ENCODE data around the gene CRNN.

CRNN gene

DNA sequence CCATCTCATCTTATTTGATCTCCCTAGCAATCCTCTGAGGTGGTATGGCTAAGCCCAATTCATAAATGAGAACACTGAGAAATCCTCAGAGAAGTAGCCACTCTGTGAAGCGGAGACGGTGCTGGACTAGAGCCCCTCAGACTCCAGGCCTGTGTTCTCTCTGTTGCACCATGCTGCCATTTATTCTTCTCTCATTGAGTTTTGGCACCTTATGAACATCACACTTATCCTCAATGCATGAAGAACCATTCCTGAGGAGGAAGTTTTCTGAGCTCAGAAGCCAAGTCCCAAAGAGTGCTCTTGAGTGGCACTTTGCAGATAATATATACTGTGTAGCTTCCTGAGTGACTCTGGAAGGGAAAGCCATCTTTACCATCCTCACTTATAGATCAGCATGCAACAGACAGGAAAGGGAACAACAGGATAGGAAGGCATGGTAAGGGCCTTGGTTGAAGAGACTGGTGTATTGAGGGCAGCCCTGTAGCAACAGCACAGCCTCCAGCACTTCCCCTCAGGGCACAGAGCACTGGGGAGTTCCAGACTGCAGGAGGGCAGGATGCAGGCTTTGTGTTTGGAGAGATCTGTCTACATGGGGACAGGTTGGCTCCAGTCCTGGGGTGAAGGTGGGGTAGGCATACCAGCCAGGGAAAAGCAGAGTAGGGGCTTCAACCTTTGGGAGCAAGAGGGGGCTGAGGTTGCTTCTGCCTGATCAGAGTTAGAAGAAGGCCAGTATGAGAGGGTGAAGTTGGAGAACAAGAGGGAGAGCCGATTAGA, 1.6 kb upstream of the CRNN start:
- no peak for DNase-seq

DNA sequence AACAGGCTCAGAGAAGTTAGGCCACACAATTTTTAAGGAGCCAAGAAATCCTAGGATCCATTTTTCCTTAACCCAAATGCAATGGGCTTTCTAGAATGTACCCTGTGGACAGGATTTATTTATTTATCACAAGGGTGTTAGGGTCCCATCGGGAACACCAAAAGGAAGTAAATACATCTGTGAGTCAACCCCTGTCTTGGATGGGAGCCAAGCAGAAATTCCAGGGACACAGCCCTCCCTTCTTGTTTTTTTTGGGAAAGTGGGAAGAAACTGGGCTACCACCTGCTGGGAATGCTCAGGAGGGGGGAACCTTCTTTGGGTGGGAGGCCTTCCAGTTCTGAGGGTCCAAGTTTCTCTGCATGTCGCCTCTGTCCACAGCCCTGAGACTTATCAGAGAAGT, 1.3 kb downstream of the CRNN start:
- no peak for DNase-seq

DNA sequence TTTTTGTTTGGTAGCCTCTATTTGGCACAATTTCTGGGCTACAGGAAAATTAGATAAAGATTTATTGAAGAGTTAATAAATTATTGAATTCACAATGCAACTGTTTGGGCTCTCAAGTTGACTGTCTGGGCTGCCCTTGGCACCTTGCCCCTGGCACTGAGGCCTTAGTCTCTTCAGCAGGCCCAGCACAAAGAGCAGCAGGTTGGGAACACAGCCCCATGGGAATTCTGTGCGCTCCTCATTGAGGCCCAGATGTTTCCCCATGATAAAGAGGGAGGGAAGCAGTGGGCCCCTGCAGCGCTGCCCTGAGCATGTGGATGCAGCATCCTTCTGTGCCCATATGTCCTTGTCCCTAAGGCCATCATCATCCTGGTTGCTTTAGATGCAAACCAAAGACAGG, 2.9 kb downstream of the CRNN start:
- no peak for DNase-seq

DNA sequence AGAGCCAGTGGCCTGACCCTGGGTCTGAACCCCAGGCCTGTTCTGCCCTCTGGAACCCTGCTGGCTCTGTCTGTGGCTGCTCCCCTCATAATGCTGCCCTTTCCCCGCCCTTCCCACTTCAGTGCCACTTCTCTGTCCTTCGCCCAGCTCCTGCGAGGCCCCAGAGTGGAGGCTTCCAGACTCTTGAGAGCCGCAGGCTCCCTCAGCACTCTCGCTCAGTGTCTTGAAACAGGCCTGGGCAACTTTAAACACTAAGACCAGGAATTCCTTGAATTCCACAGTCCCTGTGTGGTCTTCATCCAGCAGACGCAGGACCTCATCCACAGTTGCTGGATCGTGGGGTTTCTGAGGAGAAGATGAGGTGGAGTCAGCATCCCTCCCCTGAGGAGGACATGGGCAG, 3.5 kb downstream of the CRNN start:
- DNase-seq, result no peak

DNA sequence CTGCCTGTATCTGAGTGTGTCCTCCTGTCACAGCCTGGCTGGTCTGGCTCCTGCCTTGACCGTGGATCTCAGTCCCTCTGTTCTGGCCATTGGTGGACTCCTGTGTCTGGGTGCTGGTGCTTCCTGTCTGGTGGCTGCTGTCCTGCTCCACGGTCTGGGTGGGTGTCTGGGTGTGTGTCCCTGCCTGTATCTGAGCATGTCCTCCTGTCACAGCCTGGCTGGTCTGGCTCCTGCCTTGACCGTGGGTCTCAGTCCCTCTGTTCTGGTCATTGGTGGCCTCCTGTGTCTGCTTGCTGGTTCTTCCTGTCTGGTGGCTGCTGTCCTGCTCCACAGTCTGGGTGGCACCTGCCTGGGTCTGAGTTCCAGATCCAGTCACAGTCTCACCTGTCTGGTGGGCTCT, 4.0 kb downstream of the CRNN start:
- no peak for DNase-seq

DNA sequence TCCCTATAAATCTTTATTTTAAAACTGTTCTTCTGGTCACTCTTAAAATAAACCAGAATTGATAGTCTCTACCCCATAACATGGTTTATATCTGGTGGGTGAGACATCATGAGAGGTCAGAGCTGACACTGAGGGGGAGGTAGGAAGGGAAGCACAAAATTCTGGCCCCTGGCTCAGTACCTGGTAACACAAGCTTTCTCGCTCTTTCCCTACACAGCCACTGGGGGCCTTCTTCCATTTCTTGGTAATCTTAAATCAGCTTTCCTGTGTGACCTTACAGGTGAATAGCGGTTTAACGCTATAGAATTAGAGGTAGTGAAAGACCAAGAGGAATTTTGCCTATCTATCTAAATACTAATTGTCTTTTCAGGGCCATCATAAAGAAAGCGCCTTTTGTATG, 5.4 kb downstream of the CRNN start:
- no peak for DNase-seq

DNA sequence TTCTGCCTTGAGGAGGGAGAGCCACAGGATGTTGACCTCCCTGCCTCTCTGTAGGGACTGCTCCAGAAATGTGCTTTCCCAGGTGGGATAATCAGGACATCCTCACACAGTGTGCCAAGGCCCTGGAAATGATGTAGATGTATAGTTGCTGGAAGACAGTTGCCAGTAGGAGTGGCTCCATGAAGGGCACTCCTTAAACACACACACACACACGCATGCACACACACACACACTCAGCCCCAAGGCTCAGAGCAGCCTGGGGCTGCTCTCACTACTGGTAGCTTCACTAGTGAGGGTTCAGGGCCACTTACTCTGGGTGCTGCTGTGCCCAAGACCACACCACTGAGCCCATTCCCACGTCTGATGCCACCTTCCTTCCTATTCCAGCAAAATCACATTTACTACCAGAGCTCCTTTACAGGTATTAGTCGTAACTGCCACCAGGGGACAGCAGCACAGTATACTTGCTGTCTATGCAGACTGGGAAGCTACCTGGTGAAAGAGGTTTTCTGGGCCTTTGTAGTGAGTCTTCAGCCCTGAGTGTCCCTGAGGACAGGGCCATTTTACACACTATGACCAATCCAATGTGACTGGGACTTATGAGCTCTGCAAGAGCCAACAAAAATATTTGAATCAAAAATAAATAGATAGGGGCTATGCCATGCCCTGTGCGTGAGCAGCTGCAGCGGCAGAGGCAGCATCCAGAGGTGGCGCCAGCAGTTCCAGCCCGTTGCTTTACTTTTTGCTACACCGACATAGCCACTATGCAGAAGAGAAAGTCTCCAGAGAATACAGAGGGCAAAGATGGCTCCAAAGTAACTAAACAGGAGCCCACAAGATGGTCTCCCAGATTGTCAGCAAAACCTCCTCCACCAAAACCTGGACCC, 15.0 kb downstream of the CRNN start:
- no peak for DNase-seq

DNA sequence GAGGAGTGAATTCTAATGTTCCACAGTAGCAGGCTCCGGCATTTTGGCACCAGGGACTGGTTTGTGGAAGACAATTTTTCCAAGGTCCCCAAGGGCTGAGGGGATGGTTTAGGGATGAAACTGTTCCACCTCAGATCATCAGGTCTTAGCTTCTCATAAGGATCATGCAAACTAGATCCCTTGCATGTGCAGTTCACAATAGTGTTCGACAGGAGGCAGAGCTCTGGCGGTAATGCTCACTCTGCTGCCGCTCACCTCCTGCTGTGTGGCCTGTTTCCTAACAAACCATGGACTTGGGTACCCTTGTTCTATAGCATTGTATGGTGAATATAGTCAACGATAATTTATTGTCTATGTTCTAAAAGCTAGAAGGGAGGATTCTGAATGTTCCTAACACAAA, 16.6 kb downstream of the CRNN start:
- DNase-seq, result no peak

DNA sequence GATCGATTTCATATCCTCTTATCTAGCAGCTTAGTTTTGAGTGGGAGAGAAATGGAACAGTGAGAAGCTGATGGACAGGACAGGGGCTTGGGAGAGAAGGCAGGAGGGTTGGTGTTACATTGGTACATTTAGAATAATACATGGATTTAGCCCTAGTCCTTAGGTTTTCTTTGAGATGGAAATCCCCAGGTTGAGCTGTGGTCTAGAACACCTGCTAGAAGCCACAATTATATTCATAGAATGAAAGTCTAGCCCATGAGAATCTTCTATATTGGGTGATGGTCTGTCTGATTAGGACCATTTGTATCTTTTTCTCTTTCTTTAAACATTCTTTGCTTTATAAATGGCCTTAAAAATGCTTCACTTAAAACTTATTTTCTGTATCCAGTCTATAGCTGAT, 19.9 kb downstream of the CRNN start:
- DNase-seq, result no peak

DNA sequence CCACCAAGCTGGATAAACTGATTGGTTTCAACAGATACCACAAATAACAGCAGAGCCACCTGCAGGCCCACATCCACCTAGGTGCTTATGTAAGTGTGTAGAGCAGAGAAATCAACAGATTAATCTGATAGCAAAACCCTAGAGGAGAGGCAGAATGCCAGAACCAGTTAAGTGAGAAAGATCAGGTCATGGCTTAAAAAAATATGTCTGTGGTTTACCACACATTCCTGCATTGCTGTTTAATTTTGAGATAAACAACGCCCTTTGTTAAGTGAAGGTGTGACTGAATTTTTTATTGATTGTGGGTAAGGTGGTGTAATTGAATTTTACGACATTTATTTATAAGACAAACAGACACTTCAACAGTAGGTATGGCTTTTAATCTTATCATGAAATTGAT, 21.2 kb downstream of the CRNN start:
- DNase-seq, result no peak

DNA sequence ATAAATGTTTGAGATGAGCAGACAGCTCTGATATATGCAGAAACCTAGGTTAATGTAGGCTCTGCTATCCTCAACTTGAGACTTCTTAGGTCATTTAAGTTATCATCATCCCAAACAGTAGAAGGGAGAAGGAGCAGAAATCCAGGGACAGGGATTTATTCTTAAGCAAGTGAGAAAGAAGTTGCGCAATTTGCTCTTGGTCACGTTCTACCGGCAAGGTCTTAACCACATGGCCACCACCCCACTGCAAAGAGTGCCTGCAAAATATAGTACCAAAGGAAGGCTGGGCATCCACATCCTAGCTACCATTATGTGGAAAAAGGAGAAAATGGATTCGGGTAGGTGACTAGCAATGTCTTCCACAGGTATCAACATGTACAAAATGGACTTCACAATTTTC, 25.2 kb downstream of the CRNN start:
- DNase-seq, result no peak

DNA sequence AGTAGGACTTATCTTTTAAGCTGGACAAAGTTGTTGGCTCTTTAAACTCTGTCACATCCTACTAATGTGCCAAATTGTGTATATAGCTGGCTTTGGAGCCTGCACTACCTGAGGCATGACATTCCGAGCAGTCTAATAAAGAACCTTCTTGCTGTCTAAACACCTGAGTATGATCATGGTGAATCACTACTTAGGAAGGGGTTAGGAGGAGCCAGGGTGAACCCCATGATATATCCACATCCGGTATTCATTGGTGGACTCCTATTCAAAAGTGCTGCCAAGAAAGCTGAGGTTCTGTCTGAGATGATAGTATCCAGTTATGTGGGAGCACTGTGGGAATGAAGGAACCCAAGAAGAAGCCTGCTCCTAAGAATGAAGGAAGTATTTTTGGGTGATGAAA, 27.1 kb downstream of the CRNN start:
- DNase-seq, result no peak

DNA sequence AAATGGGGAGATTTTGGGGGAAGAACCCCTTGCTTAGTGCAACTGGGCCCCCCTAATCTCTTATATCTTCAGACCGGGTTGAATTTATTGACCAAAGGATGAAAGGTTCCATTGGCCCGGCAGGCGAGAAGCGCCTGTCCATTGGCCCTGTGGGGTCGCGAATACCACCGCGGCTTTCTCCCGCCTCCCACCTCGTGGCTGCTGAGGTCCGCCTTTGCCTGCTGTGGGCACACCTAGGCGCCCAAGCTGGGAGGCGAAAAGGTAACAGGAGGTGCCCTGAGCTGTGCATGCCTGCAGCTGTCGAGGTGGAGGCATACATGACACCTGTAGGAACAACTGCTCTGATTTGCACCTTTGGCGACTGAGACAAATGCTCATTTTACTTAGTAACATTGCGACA, 33.1 kb downstream of the CRNN start:
- no peak for DNase-seq

DNA sequence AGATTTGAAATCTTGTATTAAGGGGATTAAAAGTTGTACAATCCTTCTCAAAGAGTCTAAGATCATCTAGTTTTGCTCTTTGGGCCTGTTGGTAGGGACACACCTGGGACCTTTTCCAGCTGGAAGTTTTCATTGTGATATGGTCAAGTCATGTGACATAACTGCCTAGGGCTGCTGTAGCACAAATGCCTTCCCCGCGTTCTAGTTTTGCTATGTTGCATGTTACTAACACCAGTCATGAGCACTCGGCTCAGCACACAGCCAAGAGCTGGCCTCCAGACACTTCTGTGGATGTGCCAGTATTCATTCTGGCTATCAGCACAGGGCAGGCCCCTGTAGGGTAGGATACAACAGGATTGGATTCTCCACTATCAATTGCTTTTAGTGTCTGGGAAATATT, 39.6 kb downstream of the CRNN start:
- no peak for DNase-seq

DNA sequence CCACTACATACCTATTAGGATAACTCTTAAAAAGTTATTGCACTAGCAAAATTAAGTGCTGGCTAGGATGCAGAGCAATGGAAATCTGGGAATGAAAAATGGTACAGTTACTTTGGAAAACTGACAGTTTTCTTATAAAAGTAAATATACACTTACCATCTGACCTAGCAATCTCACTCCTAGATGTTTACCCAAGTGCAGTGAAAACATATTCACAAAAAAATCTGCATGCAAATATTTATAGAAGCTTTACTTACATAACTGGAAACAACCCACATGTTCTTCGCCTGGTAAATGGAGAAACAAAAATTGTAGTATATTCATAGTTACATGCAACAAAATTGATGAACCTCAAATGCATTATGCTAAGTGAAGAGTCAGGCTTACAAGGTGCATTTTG, 41.4 kb downstream of the CRNN start:
- DNase-seq, result no peak

DNA sequence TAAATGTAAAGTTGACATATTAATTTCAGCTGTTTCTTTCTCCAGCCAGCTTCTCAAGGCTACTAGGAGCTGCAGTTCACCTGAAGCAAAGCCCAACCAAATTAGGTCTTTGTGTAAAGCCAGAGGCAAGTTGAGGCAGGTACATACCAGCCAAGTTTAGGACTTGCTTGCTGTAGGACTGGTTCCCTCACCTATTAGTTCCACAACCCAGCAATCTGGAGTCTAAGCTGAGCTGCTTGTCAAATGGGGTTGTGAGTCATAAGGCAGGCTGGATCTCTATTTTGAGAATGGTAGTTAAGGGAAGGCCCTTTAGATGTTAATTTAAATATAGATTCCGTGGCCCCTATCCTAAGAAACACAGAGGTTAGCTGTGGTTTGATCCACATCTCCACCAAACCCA, 46.6 kb downstream of the CRNN start:
- DNase-seq, result no peak

DNA sequence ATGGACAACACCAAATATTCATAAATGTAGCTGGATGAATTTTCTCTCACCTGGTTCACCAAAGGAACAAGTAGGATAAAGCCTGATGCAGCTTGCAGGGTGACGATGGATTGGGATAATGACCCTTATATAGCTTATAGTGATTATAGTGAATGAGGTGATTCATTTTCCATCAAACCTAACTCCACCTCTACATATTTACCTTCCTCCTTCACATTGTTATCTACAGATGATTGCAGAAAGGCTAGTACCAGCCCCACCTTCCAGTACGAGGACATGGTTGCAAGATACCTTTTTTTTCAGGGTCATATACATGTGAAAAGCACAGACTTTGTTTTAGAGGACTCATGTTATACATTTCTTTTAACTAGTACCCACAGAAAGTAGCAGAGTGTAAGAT, 54.2 kb downstream of the CRNN start, which contains the start of gene FLG2:
FLG2 (minus strand) TSS at position 101 of the 400 bp plus-strand sequence. CDS start 1,122 bp downstream, outside the sequence.
- DNase-seq, result no peak

Data from NCI-H2029 treated with DMSO at 0.1 percent for 48 hours (cell line).